HepG2 (cell line): ENCODE measurements around the gene CTSA. TPM values are rescaled to one million over a fixed set of nuclear protein-coding genes. Genes with fewer than 3 reads are reported as not detected.

ENCODE experiments used
- AFF4 ChIP-seq: sonication (generic); formaldehyde crosslinking; IDR thresholded peaks from 2 replicates; pipeline ENCODE4 v1.4.0; 2020; ENCODE audit warnings: missing genetic modification reagents
- FOXP4 ChIP-seq: sonication (generic); formaldehyde crosslinking; IDR thresholded peaks from 2 replicates; pipeline ENCODE4 v1.4.0; 2020; ENCODE audit warnings: missing genetic modification reagents
- KDM5B ChIP-seq: sonication (generic); formaldehyde crosslinking; IDR thresholded peaks from 2 replicates; pipeline ENCODE4 v1.4.0; 2020; ENCODE audit warnings: missing genetic modification reagents, mild to moderate bottlenecking, borderline replicate concordance
- NFKBIZ ChIP-seq: IDR thresholded peaks from 2 replicates; pipeline ENCODE4 v1.6.1; 2018; ENCODE audit warnings: missing genetic modification reagents, missing compliant biosample characterization
- PITX1 ChIP-seq: sonication (generic); formaldehyde crosslinking; IDR thresholded peaks from 2 replicates; pipeline ENCODE4 v1.5.1; 2020; ENCODE audit warnings: mild to moderate bottlenecking, missing genetic modification reagents
- POGK ChIP-seq: sonication (generic); formaldehyde crosslinking; conservative IDR thresholded peaks from 2 replicates; pipeline ENCODE4 v1.8.0; 2022; ENCODE audit warnings: mild to moderate bottlenecking, moderate library complexity, missing genetic modification reagents
- RCOR2 ChIP-seq: IDR thresholded peaks from 2 replicates; pipeline ENCODE4 v1.6.1; 2016; ENCODE audit warnings: missing biosample characterization, missing genetic modification reagents
- SALL2 ChIP-seq: sonication (generic); formaldehyde crosslinking; IDR thresholded peaks from 2 replicates; pipeline ENCODE4 v1.8.1; 2023; ENCODE audit warnings: mild to moderate bottlenecking, missing genetic modification reagents, inconsistent platforms
- SRY ChIP-seq: sonication (generic); formaldehyde crosslinking; IDR thresholded peaks from 2 replicates; pipeline ENCODE4 v1.8.0; 2022; ENCODE audit warnings: mild to moderate bottlenecking, missing genetic modification reagents
- SUZ12 ChIP-seq: fragments of 150-350 bp; IDR thresholded peaks from 2 replicates; pipeline ENCODE4 v1.6.1; 2014; ENCODE audit warnings: low read depth, low read length
- ZBTB43 ChIP-seq: sonication (generic); formaldehyde crosslinking; conservative IDR thresholded peaks from 2 replicates; pipeline ENCODE4 v1.4.0; 2020; ENCODE audit warnings: missing genetic modification reagents
- ZBTB7A ChIP-seq: sonication (generic); formaldehyde crosslinking; IDR thresholded peaks from 2 replicates; pipeline ENCODE4 v1.8.0; 2022; ENCODE audit warnings: mild to moderate bottlenecking, missing genetic modification reagents
- ZFX ChIP-seq: sonication (generic); formaldehyde crosslinking; IDR thresholded peaks from 2 replicates; pipeline ENCODE4 v1.4.0; 2020; ENCODE audit warnings: mild to moderate bottlenecking, low read depth, missing genetic modification reagents, moderate library complexity
- ZNF572 ChIP-seq: sonication (generic); formaldehyde crosslinking; IDR thresholded peaks from 2 replicates; pipeline ENCODE4 v1.5.1; 2020; ENCODE audit warnings: mild to moderate bottlenecking, missing genetic modification reagents
- ZNF639 ChIP-seq: conservative IDR thresholded peaks from 2 replicates; pipeline ENCODE4 v1.6.1; 2018; ENCODE audit warnings: missing genetic modification reagents
- ZNF678 ChIP-seq: sonication (generic); formaldehyde crosslinking; IDR thresholded peaks from 2 replicates; pipeline ENCODE4 v1.4.0; 2020; ENCODE audit warnings: mild to moderate bottlenecking, missing genetic modification reagents
- ZNF746 ChIP-seq: sonication (generic); formaldehyde crosslinking; IDR thresholded peaks from 2 replicates; pipeline ENCODE4 v1.8.0; 2022; ENCODE audit warnings: mild to moderate bottlenecking, missing genetic modification reagents
- ZNF878 ChIP-seq: sonication (generic); formaldehyde crosslinking; IDR thresholded peaks from 2 replicates; pipeline ENCODE4 v1.8.1; 2023; ENCODE audit warnings: mild to moderate bottlenecking, missing genetic modification reagents, moderate library complexity
- polyA plus RNA-seq, 8 experiments: library from polyadenylated mRNA; depleted of rRNA in 3 of 8; stranded (reverse) in 7 of 8; unstranded in 1 of 8; fragments of >200 nt; fragmentation: Illumina TruSeq in 4 of 8; extraction: Trizol in 4 of 8; gene quantifications; 2 replicates each; pipeline versions ENCODE4 v1.2.1 to v1.2.3, GENCODE V29; 2011 to 2016; ENCODE audit warnings: low read depth in 4 of 8, missing spikeins in 1 of 8, mixed read lengths in 1 of 8; ENCODE audit not compliant: insufficient read depth in 1 of 8
- total RNA-seq, 5 experiments: library from RNA; depleted of rRNA; stranded (reverse); fragments of >200 nt; fragmentation: Illumina TruSeq; extraction: Trizol; gene quantifications; 2 replicates each; pipeline ENCODE4 v1.2.3, GENCODE V29; 2016; ENCODE audit warnings: low read depth in 1 of 5

CTSA gene
- total and polyA plus RNA-seq, 2 of the 13 experiments (the other 11 are each of a cell fraction or from before 2014, with no cell fraction given) = 202 to 231 TPM

- TF ChIP-seq POGK (CRISPR knock-in tag) (peak; percentile 27; the same call in 1 of the 2 replicates), ZBTB43 (CRISPR knock-in tag) (no peak), PITX1 (peak; percentile 45; the same call in 1 of the 2 replicates), SALL2 (peak; percentile 90), AFF4 (CRISPR knock-in tag) (0 out of 2 replicates have a peak, but pooled peaks have one; percentile 19), SRY (CRISPR knock-in tag) (peak; percentile 63; the same call in 1 of the 2 replicates), ZNF878 (no peak), SUZ12 (no peak), KDM5B (CRISPR knock-in tag) (peak; percentile 94), ZNF639 (CRISPR knock-in tag) (peak; percentile 71; the same call in 1 of the 2 replicates), RCOR2 (CRISPR knock-in tag) (0 out of 2 replicates have a peak, but pooled peaks have one; percentile 1), ZFX (peak; percentile 97), ZBTB7A (CRISPR knock-in tag) (no peak), ZNF572 (CRISPR knock-in tag) (peak; percentile 95; the same call in 1 of the 2 replicates), FOXP4 (CRISPR knock-in tag) (peak; percentile 32; the same call in 1 of the 2 replicates), ZNF746 (CRISPR knock-in tag) (peak; percentile 31; the same call in 1 of the 2 replicates), NFKBIZ (CRISPR knock-in tag) (peak; percentile 17; the same call in 1 of the 2 replicates), ZNF678 (CRISPR knock-in tag) (peak; percentile 62; the same call in 1 of the 2 replicates)
Measured at GRCh38 chr20:45857114-45857881, 33.8 kb upstream of the CTSA start, which contains the start of the genes ACOT8 and ZSWIM3 (continued).
